K562 (cell line): ENCODE results near the gene B3GALT6. TPM values are rescaled to one million over a fixed set of nuclear protein-coding genes. Genes with fewer than 3 reads are reported as not detected.

ENCODE experiments used
- ADNP ChIP-seq: fragments of 200-800 bp; sonication (Bioruptor generic); IDR thresholded peaks from 2 replicates; pipeline ENCODE4 v1.6.1; 2016; ENCODE audit warnings: missing genetic modification characterization, missing compliant biosample characterization
- ARID4B ChIP-seq: sonication (generic); formaldehyde crosslinking; IDR thresholded peaks from 2 replicates; pipeline ENCODE4 v1.8.0; 2022; ENCODE audit warnings: mild to moderate bottlenecking, missing genetic modification reagents
- CBX8 ChIP-seq: fragments of 200-600 bp; sonication (generic); IDR thresholded peaks from 2 replicates; pipeline ENCODE4 v1.6.1; 2012; ENCODE audit warnings: borderline replicate concordance, mixed run types, low read depth, mild to moderate bottlenecking, moderate library complexity, mixed read lengths, low read length, control low read depth, inconsistent platforms; ENCODE audit not compliant: poor library complexity, severe bottlenecking; ENCODE audit errors: extremely low read depth
- CCAR2 ChIP-seq: fragments of 200-400 bp; formaldehyde crosslinking; IDR thresholded peaks from 2 replicates; pipeline ENCODE4 v1.6.1; 2017; ENCODE audit warnings: mild to moderate bottlenecking, low read depth, low read length
- CHD2 ChIP-seq: IDR thresholded peaks from 2 replicates; pipeline ENCODE4 v1.6.1; 2011; ENCODE audit warnings: low read depth, low read length
- ESRRB ChIP-seq: fragments of 250-450 bp; sonication (Bioruptor Pico); IDR thresholded peaks from 2 replicates; pipeline ENCODE4 v1.5.0; 2020; ENCODE audit warnings: mild to moderate bottlenecking, moderate library complexity, borderline replicate concordance
- FOXJ2 ChIP-seq: fragments of 200-800 bp; sonication (Bioruptor generic); IDR thresholded peaks from 2 replicates; pipeline ENCODE4 v1.6.1; 2016; ENCODE audit warnings: missing genetic modification characterization, missing compliant biosample characterization
- GABPB2 ChIP-seq: fragments of 250-450 bp; sonication (Bioruptor Pico); conservative IDR thresholded peaks from 2 replicates; pipeline ENCODE4 v1.5.1; 2021; ENCODE audit warnings: mild to moderate bottlenecking
- ID3 ChIP-seq, 2 experiments: fragments of 250-450 bp in 1 of 2; fragments of 450-650 bp in 1 of 2; sonication (Bioruptor Pico) in 1 of 2; IDR thresholded peaks; 2 replicates each; pipeline versions ENCODE4 v1.6.1 to v1.8.0; 2016 to 2021; ENCODE audit warnings: mild to moderate bottlenecking in 2 of 2, moderate library complexity in 2 of 2, missing compliant biosample characterization in 1 of 2, missing genetic modification characterization in 1 of 2
- POLR2G ChIP-seq: fragments of 200-400 bp; formaldehyde crosslinking; IDR thresholded peaks from 2 replicates; pipeline ENCODE4 v1.6.1; 2017; ENCODE audit warnings: low read depth, mild to moderate bottlenecking, antibody characterized with exemption, low read length, moderate library complexity
- RNF219 ChIP-seq: fragments of 250-450 bp; sonication (Bioruptor Pico); IDR thresholded peaks from 2 replicates; pipeline ENCODE4 v1.5.0; 2022; ENCODE audit warnings: mild to moderate bottlenecking
- SLC30A9 ChIP-seq: fragments of 250-450 bp; sonication (Bioruptor Pico); IDR thresholded peaks from 2 replicates; pipeline ENCODE4 v1.8.0; 2022; ENCODE audit warnings: mild to moderate bottlenecking, moderate library complexity
- SREBF1 ChIP-seq: fragments of 150-350 bp; IDR thresholded peaks from 2 replicates; pipeline ENCODE4 v1.6.1; 2014; ENCODE audit warnings: antibody characterized with exemption, low read depth, low read length, borderline replicate concordance
- TAF7 ChIP-seq: fragments of 450-650 bp; IDR thresholded peaks from 2 replicates; pipeline ENCODE4 v1.6.1; 2016; ENCODE audit warnings: missing genetic modification characterization, missing compliant biosample characterization
- TSHZ1 ChIP-seq: fragments of 250-450 bp; sonication (Bioruptor Pico); IDR thresholded peaks from 2 replicates; pipeline ENCODE4 v1.4.0; 2020; ENCODE audit warnings: mild to moderate bottlenecking, moderate library complexity
- ZNF324 ChIP-seq: fragments of 250-450 bp; sonication (Bioruptor Pico); IDR thresholded peaks from 2 replicates; pipeline ENCODE4 v1.4.0; 2020; ENCODE audit warnings: mild to moderate bottlenecking
- ZNF347 ChIP-seq: fragments of 450-650 bp; formaldehyde crosslinking; IDR thresholded peaks from 2 replicates; pipeline ENCODE4 v1.4.0; 2020; ENCODE audit warnings: low read depth, mild to moderate bottlenecking, moderate library complexity
- polyA plus RNA-seq, 8 experiments: library from polyadenylated mRNA; depleted of rRNA in 4 of 8; stranded (reverse) in 5 of 8; unstranded in 3 of 8; fragments of >200 nt; fragmentation: Nextera tagmentation in 2 of 8; fragmentation: Illumina TruSeq in 1 of 8; extraction: Ambion mirVana in 2 of 8; extraction: Trizol in 1 of 8; gene quantifications; 2 replicates each; pipeline versions ENCODE4 v1.2.1 to v1.2.3, GENCODE V29; 2011 to 2014; ENCODE audit warnings: inconsistent platforms in 1 of 8, missing spikeins in 1 of 8
- total RNA-seq, 7 experiments: library from RNA; depleted of rRNA in 6 of 7; stranded (reverse); fragments of >200 nt in 6 of 7; fragmentation: Illumina TruSeq in 2 of 7; extraction: Trizol in 2 of 7; gene quantifications; 2 replicates each; pipeline versions ENCODE4 v1.2.1 to v1.2.3, GENCODE V29; 2011 to 2021; ENCODE audit warnings: low replicate concordance in 1 of 7

B3GALT6 gene
- total and polyA plus RNA-seq, 9 of the 15 experiments (the other 6 are each of a cell fraction or from before 2014, with no cell fraction given), result 0.68 to 29.8 (median 9.9) TPM

GRCh38 chr1:1232208-1232795 is at the start of gene B3GALT6 (continued):
- no peak for TF ChIP-seq ZNF347 (CRISPR knock-in tag)
- TF ChIP-seq ZNF324, result no peak
- TF ChIP-seq SREBF1, result no peak
- no peak for TF ChIP-seq FOXJ2
- no peak; the same call in 1 of the 2 replicates for TF ChIP-seq ARID4B
- TF ChIP-seq ESRRB (CRISPR knock-in tag), result no peak
- TF ChIP-seq GABPB2, result no peak
- no peak for TF ChIP-seq RNF219 (CRISPR knock-in tag)
- no peak for TF ChIP-seq ADNP (tag)
- no peak for TF ChIP-seq ID3 (CRISPR knock-in tag; IDR thresholded peaks at IDR 0.05)
- peak; percentile 79; the same call in 1 of the 2 replicates for TF ChIP-seq ID3 (tag; IDR thresholded peaks at IDR 0.05)
- TF ChIP-seq POLR2G, result no peak
- TF ChIP-seq CBX8, result no peak
- no peak for TF ChIP-seq SLC30A9 (CRISPR knock-in tag)
- TF ChIP-seq TSHZ1, result no peak
- no peak for TF ChIP-seq CCAR2
- no peak for TF ChIP-seq TAF7 (tag)
- no peak for TF ChIP-seq CHD2
